Tibial artery (tissue), 4 donors: Measurements from ENCODE around the gene AKAP8L.

Experiments used
- DNase-seq, 2 donors: peaks; one replicate each; pipeline ENCODE4 v3.0.0-alpha.2; 2019
- H3K27ac ChIP-seq, 2 donors: fragments of 200-600 bp; sonication (generic) in 1 of 2; 1 replicate in 1 of 2; 2 replicates in 1 of 2; pipeline ENCODE4 v1.5.1; 2018 to 2019; ENCODE audit warnings: mild to moderate bottlenecking in 1 of 2
- H3K27me3 ChIP-seq, 2 donors: fragments of 200-600 bp; sonication (generic) in 1 of 2; one replicate each; pipeline versions ENCODE4 v1.5.1 to v1.6.0; 2016 to 2019
- H3K36me3 ChIP-seq, 3 donors: fragments of 200-600 bp; sonication (generic) in 2 of 3; one replicate each; pipeline ENCODE4 v1.5.1; 2016 to 2019; ENCODE audit warnings: mild to moderate bottlenecking in 2 of 3
- H3K4me1 ChIP-seq, 4 donors: fragments of 200-600 bp; sonication (generic) in 2 of 4; 1 replicate in 3 of 4; 2 replicates in 1 of 4; pipeline ENCODE4 v1.5.1; 2016 to 2019
- H3K4me3 ChIP-seq, 2 donors: fragments of 200-600 bp; sonication (generic) in 1 of 2; 1 replicate in 1 of 2; 2 replicates in 1 of 2; pipeline ENCODE4 v1.5.1; 2018 to 2019; ENCODE audit warnings: mild to moderate bottlenecking in 2 of 2
- H3K9me3 ChIP-seq, 3 donors: fragments of 200-600 bp; sonication (generic) in 1 of 3; one replicate each; pipeline ENCODE4 v1.5.1; 2016 to 2019
- CTCF ChIP-seq, 2 experiments: fragments of 200-600 bp in 1 of 2; fragments of 450-650 bp in 1 of 2; IDR thresholded peaks; one replicate each; pipeline ENCODE4 v1.5.1; 2017 to 2019; ENCODE audit warnings: antibody characterized with exemption in 2 of 2, mild to moderate bottlenecking in 1 of 2, moderate library complexity in 1 of 2
- intact Hi-C: fragments of 100-400 bp; cut with DNase I; formaldehyde crosslinking; loops from one replicate; pipeline ENCODE4 v1.15.0; 2023; ENCODE audit warnings: low total_unique reads

The AKAP8L gene

GRCh38 chr19:15463861-15464371, 45.1 kb upstream of the AKAP8L start:
- peaks cover 0 to 52% of the 10 kb centered on the region in 2 donors for H3K27me3 ChIP-seq

GRCh38 chr19:15461694-15462093, 42.9 kb upstream of the AKAP8L start:
- DNase-seq, result no peak
- no peak overlapping the region for H3K4me3 ChIP-seq
- TF ChIP-seq CTCF (IDR thresholded peaks at IDR 0.05), result no peak
- intact Hi-C loops, result no loop called here
- no peaks in the 10 kb centered on the region for H3K9me3 ChIP-seq
- peaks cover 0 to 17% (median 13%) of the 10 kb centered on the region in 4 donors for H3K4me1 ChIP-seq
- H3K27me3 ChIP-seq, result peaks cover 0 to 52% of the 10 kb centered on the region in 2 donors
- no peaks in the 10 kb centered on the region for H3K36me3 ChIP-seq
- no peak overlapping the region for H3K27ac ChIP-seq

More at GRCh38 chr19:15463861-15464371, 45.1 kb upstream of the AKAP8L start:
- TF ChIP-seq CTCF (IDR thresholded peaks at IDR 0.05), result no peak
- Histone ChIP-seq H3K9me3 (no peaks in the 10 kb centered on the region), H3K27ac (no peak overlapping the region), H3K4me3 (peak overlapping the region; percentile 19 to 39), H3K4me1 (no peaks in the 10 kb centered on the region), H3K36me3 (no peaks in the 10 kb centered on the region)
- DNase-seq, result no peak
- intact Hi-C loops, result no loop called here

GRCh38 chr19:15457701-15458484, 39.1 kb upstream of the AKAP8L start:
- H3K4me1 ChIP-seq, result peaks cover 0 to 31% (median 24%) of the 10 kb centered on the region in 4 donors
- no peak for DNase-seq

GRCh38 chr19:15456871-15457700, 38.3 kb upstream of the AKAP8L start:
- Histone ChIP-seq H3K27ac (no peak overlapping the region), H3K9me3 (no peaks in the 10 kb centered on the region), H3K36me3 (no peaks in the 10 kb centered on the region), H3K4me1 (peaks cover 0 to 39% (median 32%) of the 10 kb centered on the region in 4 donors), H3K27me3 (peaks cover 4 to 58% of the 10 kb centered on the region in 2 donors), H3K4me3 (peak overlapping the region in 1 of 2 donors; percentile 15)
- DNase-seq, result no peak
- TF ChIP-seq CTCF (IDR thresholded peaks at IDR 0.05), result no peak
- intact Hi-C loops, result no loop called here

More at GRCh38 chr19:15457701-15458484, 39.1 kb upstream of the AKAP8L start:
- no peak for TF ChIP-seq CTCF (IDR thresholded peaks at IDR 0.05)
- peak overlapping the region in 1 of 2 donors; percentile 15 for H3K4me3 ChIP-seq
- H3K9me3 ChIP-seq, result no peaks in the 10 kb centered on the region
- no peak overlapping the region for H3K27ac ChIP-seq
- peaks cover 4 to 58% of the 10 kb centered on the region in 2 donors for H3K27me3 ChIP-seq
- intact Hi-C loops, result no loop called here
- H3K36me3 ChIP-seq, result no peaks in the 10 kb centered on the region

GRCh38 chr19:15456441-15456840, 37.7 kb upstream of the AKAP8L start:
- no peak for TF ChIP-seq CTCF (IDR thresholded peaks at IDR 0.05)
- Histone ChIP-seq H3K36me3 (no peaks in the 10 kb centered on the region), H3K4me3 (no peak overlapping the region), H3K27me3 (peaks cover 4 to 52% of the 10 kb centered on the region in 2 donors), H3K4me1 (peaks cover 0 to 43% (median 34%) of the 10 kb centered on the region in 4 donors), H3K9me3 (no peaks in the 10 kb centered on the region), H3K27ac (no peak overlapping the region)
- no peak for DNase-seq
- intact Hi-C loops, result no loop called here
